HG03064 (cell line): ENCODE data around the gene MRPL36.

Experiments used
- ATAC-seq: cut with Tn5 transposase; IDR thresholded peaks from one replicate; pipeline ENCODE4 v1.9.1; 2021; ENCODE audit warnings: low read depth; ENCODE audit not compliant: unreplicated experiment

MRPL36 gene

DNA sequence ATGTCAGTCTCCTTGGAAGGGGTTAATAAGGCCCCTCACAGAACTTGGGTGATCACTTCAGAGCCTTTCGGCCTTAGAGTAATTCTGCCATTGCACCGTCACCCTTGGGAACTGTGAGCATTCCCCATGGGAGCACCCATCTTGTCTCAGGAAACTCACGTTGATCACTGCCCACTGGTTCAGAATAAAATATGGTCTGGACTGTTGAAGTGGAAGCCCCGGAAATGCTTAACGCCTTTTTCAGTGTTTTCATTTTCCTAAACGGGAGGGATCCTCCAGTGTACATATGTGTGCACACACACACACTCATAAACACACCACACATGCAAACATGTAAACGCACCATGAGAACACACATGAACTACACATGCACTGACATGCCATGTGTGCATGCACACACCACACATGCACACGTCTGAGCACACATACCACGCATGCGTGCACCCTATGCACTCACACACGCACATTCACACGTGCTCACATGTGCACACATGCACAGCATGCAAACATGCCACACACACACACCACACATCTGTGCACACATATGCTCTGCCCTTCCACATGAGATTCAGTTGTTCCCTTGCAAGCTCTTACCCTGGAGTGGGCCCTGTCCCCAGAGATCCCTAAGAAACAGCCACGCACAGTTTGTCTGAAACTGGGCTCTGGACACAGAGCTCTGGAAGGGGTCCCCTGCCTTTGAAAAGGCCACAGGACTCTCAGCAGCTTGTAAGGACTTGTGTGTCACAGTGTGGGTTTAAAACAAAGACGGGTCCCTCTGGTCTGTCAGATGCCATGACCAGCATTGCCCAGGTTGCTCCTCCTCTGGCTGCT, 17.0 kb downstream of the MRPL36 start:
- ATAC-seq: no peak

DNA sequence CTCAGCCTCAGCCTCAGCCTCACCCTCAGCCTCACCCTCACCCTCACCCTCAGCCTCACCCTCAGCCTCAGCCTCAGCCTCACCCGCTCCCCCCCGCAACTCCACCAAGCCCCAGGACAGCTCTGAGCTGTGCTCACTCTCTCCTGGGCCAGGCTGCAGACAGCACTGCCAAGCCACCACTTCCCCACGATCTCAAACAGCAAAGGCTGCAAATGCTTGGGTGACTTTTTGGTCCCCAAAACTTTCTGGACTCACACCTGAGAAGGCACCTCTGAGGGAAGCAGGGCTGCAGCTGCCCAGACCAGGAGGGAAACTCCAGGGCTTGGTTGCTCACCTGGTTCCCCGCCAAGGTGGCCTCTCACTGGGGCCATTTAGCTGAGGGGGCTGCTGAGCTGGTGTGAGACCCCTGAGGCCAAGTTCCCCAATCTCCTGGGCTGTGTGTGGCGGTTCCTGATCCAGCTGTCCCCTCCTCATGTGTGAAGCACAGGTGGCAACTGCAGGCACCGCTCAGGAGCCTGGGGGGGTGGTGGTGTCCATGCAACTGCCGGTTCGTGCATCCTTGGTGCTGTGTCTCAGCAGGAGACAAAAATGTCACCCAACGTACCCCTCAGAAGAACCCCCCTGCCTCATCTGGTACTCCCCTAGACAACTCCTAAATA, 17.8 kb downstream of the MRPL36 start:
- no peak for ATAC-seq

DNA sequence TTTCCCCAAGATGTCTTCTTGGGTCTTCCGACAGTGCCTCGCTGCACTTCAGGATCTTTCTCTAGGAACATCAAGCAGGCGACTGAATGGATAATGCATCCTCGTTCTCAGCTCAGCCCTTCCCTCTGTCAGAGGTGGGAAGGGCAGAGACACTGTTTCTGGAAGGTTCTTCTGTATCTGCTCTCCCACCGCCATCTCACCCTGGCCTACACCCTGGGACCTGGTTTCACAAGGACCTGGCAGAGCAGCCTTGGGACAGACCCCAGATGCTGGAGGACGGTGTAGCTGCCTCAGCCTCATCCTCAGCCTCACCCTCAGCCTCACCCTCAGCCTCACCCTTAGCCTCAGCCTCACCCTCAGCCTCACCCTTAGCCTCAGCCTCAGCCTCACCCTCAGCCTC, 18.5 kb downstream of the MRPL36 start:
- ATAC-seq: no peak

DNA sequence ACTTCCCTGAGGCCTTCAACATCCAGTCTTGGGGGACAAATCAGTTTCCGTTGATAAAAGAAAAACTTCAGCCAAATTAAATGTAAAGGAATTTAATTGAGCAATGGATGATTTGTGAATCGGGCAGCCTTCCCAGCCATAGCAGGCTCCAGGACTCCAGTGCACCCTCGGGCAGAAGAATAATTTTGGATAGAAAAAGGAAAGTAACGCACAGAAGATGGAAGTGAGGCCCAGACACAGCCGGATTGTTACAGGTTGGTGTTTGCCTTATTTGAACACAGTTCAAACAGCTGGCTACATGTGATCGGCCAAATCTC, 19.1 kb downstream of the MRPL36 start:
- no peak for ATAC-seq

DNA sequence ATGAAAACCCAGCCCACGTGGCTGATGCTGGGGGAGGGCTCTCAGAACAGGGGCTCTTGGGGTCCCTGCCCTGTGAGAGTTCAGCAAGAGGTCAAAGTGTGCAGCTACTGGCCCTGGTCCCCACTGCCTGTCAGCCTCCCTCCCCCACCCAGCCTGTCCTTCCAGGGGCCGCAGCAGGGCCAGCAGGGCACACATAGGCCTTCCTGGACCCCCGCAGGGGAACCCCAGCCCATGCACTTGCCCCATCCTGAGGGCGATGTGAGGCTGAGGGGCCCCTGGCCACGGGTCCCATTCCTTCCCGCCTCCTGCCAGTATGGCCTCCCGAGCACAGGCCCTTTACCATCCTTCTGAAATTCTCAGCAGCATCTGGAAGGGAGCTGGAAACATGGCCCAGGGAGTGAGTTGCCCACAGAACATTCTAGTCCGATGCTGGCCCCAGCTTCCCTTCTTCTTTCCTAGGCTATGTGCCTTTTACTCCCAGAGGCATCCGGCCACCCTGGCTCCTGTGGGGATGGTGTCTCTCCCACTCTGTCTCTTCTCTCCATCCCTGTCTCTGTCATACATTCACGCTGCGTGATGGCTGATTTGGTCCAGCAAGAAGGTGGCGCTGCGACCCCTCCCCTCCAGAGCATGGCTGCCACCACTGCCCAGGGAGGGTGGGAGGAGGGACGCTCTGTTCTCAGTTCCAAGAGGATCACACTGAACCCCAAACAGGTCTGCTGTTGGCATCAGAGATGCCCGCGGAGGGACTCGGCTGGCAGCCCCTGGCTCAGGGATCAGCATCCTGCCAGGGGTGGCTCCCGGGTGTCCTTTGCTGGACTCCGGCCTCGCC, 19.6 kb downstream of the MRPL36 start:
- ATAC-seq: no peak

DNA sequence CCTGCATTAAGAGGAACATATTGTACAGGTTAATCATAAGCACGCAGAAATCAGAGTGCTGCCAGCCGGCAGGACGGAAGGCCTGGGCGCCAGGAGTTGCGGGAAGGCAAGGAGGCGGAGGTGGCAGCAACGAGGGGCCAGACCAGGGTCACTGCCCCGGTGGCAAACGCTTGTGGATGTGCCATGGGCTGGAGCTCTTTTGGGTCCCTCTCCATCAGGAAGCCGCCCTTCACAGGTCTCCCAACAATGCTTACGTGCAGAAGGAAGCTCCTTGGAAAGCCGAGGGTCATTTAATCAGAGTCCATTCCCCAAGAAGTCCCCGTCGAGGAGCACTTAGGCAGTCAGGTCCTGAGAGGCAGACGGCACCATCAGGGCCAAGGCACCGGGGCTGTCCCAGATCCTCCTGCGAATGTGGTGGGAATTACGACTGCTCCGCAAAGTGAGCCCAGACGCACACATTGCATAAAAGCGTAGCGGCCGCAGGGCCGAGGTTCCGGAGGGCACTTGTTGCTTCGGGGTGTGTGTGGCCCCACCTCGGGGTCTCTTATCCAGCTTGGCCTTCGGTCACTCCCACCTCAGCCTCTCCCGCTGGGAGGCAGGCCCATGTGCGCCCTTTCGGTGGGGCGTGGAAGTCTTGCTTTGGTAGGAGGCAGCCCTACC, 20.5 kb downstream of the MRPL36 start:
- no peak for ATAC-seq

DNA sequence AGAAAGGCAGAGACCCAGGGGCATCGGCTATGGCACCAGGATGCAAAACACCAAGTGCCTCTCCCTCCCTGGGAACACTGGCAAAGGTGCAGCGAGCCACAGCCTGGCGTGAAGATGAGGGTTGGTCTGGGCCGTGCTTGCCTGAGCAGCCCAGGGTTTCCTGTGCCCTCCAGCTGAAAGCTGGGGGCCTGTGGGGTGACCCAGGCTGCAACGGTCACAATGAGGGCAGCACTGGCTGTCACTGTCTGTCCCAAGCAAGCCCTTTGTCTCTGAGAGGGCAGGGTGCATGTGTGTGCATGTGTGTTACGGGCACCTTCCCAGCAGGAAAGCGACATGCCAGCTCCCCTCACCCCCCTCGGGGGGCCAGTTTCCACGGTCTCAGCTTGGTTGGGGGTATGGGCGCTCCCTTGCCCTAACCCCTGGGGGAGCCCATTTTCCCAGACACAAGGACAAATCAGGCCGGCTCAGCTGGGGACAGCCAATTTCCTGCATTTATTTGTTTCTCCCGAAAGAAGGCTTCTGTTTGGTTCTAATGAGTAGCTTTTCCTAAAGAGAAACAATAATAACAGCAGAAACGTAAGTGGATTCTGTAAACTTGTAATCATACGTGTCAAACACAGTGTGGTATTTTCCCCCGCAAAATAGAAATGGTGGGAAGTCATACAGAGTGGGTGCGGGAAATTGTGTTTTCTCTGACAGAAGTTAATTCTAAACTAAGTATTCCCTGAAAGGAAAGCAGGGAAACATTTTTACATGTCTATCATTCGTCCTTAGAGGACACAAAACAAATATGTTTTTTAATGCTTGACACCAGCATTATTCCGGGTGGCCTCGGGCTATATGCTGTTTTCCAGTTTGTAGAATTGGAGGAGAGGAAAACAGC, 21.3 kb downstream of the MRPL36 start:
- no peak for ATAC-seq

DNA sequence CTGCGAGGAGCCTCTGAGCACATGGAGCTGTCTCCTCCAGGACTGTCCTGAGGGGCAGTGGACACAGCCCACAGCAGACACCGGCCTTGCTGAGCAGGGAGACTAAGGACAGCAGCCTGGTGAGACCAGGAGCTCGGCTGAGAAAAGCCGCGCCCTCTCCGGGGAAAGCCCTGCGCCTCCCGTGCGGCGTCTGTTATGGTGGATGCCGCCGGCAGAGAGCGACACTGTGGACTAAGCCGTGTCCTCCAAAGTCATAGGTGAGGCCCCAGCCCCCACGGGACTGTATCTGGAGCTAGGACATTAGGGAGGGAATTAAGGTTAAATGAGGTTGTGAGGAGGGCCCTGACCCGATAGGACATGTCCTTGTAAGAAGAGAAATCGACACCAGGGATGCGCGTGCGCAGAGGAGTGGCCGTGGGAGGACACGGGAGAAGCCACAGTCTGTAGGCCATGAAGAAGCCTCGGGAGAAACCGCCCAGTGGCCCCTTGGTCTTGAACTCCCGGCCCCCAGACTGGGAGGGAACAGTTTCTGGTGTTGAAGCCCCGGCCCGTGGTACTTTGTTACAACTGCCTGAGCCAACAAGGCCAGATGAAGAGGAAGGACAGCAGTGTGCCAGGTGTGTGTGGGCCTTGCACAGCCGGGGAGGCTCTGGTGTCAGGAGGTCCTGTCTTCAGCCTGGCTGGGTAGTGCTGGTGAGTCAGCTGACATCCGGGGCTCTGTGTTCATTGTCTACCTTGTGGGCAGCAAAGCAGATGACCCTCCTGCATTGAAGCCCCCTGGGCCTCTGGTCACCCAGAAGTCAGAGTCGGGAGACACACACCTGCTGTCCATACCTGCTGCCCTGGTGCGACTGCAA, 22.1 kb downstream of the MRPL36 start:
- ATAC-seq: no peak

DNA sequence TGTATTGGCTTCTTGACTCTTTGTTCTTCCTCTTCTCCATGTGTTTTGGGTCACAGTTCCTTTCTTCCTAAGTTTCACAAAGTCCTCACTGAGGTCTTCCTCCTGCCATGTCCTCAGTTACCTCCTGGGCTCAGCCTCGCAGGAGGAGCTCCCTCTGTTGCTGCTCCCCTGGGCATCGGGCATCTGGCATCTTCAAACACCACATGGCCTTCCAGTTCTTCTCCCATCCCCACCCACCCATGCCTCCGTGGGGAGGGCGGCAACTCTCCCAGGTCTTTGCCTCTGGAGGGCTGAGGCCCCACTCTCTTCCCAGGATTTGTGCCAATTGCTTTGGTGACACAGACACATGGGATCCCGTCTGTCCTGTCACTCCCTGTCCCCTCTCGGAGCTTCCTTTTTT, 22.8 kb downstream of the MRPL36 start:
- ATAC-seq: no peak

DNA sequence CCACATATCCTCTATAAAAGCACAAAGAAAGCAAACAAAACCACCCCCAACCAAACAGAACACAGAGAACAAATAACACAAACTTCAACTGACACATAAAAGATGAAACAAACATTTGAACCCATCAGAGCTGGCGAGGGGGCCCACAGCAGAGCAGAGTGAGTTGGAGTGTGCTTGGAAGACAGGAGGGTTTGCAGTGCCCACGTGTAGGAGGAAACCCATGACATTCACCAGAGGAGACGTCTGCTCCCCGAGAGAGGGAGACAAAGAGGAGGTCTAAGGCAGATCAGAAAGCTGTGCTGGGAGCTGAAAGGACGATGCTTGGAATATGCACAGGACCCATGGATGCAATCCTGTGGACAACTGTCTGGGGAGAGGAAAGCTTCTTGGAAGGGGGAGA, 27.0 kb downstream of the MRPL36 start:
- no peak for ATAC-seq

DNA sequence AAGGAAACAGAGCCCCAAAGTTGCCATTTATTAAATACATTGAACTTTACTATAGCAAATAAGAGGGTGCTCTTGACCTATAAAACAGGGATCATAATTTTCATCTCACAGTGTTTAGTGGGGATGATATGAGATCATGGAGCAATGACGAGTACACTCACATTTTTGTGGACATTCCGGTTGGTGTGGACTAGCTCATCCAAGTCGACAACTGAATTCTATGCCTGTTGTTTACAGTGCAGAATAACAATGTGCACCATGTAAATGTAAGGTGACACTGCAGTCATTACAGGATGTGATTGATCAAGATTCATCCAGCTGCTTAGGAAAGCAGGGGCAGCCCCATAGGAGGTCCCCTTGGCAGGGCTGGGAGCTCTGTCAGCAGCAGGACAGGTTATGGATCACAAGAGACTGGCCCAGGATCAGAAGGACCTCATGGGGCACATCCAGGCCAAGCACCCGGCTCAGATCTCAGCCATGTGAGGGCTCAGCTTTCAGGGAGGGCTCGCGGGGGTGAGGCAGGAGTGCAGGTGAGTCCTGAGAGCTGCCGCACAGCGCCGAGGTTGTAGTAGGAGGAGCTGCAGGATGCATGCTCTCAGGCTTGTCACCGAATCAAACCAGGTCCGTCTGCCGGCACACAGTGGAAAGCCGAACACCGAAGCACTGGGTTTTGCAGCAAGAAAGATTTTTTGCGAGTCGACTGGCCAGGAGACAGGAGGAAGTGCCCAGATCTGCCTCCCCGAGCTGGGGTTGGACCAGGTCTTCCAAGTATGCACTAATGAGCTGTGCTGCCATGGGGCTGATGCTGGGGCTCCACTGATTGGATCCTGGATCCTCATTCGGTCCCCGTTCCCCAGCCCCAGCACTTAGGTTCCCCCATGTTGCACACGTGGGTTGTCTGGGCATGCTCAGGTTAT, 28.2 kb downstream of the MRPL36 start:
- ATAC-seq: no peak

DNA sequence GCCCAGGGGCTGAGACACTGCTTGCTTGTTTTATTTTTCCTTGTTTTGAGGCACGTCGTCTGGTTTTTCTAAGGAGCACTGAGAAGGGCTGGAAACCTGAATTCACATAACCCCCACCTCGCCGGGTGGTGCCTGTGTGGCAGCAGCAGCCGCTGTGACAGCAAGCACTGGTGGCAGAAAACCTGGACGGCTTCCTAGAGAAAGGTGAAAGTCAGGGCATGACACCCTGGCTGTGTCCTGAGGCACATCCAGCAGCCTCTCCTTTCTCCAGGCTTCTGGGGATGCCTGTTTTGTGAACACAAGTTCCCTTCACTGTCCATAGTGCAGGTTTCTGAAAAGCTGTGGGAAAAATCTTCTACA, 29.2 kb downstream of the MRPL36 start:
- ATAC-seq: no peak

DNA sequence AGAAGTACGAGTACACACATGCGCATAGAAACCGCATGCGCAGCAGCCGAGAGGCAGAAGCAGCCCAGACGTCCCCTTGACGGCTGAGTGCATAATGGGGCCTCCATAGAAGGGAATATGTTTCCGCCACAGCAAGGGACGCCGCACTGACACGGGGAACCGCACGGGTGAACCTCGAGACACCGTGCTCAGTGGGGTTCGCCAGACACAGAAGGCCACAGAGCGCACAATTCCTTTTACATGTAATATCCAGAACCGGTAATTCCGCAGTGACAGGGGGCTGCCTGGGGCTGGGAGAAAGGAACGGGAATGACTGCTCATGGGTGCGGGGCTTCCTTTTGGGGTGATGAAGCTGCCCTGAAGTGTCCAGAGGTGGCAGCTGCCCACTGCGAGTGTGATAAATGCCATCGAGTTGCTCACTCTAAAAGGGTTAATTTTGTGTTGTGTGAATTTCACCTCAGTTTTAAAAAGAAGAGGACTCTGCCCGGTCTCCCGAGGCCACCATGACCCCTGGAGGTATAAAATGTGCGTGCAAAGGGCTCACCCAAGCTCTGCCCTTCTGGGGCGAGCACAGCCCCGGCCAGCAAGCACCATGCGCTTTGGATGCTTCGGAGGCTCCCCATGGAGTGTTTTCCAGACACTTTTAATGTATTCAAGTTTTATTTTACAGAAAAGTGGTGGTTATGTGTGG, 29.7 kb downstream of the MRPL36 start:
- no peak for ATAC-seq

DNA sequence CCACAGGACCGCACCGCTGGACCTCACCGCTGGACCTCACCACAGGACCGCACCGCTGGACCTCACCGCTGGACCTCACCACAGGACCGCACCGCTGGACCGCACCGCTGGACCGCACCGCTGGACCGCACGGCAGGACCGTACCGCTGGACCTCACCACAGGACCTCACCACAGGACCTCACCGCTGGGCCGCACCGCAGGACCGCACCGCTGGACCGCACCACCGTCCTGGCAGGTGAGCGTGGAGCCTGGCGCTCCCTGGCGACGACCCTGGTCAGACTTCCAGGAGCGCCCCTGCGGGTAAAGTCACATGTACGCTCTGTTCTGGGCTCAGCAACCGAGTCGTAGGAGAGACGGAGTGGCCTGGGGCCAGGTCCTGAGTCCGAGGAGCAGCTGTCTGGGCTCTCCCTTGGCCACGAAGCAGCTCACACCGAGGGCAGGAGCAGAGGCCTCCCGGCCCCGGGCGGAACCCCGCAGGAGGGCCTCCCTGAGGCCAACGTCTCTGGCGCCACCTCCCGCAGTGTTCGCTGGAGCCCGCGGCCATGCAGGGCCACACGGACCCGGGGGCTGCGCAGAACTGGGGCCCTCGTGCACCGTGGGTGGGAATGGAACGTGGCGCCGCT, 30.5 kb downstream of the MRPL36 start:
- no peak for ATAC-seq

DNA sequence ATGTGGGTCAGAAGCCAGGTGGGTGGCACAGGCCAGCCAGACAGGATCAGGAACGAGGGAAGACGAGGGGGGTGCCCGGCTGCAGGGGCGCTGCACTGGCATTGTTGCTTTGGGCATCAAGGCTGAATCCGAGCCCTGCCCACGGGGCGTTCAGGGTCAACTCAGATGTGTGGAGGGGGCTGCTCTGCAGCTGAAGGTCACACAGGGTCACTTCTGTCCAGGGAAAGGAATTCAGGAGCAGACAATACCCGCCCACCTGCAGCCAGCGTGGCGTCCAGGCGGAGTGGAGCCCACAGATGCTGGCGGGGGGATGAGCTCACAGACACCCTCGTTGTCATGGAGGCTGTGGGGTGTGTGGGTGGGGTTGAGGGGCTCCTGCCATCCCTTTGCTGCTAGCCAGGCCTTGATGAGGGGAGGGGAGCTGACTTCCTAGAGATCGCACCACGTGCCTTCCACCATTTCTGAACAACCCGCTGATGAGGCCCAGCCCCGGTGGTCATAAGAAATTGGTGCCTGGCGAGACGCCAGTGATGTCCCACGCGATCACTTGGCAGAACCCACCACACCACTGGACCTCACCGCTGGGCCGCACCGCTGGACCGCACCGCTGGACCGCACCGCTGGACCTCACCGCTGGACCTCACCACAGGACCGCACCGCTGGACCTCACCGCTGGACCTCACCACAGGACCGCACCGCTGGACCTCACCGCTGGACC, 31.2 kb downstream of the MRPL36 start:
- no peak for ATAC-seq

DNA sequence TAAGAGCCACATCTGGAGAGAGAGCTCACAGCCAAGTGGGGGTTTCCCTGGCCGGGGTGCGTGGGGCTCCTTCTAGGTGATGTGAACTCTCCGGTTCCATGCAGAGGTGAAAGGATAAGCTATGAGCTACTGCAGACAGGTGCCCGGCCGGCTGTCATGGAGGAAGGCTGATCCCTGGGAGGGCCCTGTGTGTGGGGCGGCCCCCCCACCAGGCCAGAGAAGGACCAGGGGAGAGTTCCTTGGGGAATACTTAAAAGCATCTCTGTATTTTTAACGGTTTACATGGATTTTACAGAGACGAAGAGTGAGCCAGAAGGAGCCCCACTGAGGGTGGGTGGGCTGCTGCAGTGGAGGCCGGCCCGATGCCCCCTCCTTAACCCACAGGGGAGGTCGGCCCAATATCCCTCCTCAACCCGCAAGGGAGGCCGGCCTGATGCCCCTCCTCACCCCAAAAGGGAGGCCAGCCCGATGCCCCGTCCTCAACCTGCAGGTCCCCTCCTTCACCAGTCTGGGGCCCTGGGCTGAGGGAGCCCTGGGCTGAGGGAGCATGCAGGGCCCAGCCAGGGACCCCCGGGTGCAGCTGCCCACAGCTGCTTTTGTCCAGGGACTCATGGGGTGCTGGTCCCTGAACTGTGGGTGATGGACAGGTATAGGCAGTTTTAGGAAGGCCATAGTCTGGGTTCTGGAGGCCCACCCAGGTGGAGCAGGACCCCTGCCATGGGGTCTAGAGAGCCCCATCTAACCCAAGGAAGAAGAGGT, 31.9 kb downstream of the MRPL36 start:
- no peak for ATAC-seq
